ENCODE data around the gene SUSD3.

Gene SUSD3

DNA sequence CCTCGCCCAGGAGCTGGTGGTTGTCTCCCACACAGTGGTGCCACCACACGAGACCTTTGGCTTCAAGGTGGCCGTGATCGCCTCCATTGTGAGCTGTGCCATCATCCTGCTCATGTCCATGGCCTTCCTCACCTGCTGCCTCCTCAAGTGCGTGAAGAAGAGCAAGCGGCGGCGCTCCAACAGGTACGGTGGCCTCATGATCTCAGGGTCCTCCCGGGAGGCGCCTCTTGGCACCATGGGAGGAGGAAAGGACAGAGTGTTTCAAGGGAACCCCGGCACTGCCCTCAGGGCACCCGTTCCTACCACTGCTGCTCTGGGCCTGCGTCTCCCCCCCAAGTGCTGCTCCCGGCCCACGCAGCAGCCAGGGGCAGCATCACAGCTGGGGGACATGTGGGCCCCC, 19.3 kb downstream of the SUSD3 start:
- no peak for DNase-seq

DNA sequence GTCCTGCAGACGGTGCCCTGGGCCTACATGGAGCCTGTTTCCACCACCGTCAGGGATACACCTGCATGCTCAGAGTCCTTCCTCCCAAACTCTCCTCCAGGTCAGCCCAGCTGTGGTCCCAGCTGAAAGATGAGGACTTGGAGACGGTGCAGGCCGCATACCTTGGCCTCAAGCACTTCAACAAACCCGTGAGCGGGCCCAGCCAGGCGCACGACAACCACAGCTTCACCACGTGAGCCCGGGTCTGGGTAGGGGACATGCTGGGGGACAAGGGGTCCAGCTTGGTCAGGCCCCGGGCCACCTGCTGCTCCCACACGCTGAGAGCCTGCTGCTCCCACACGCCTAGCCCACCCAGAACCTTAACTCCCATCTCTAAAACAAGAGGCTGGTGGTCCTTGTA, 20.9 kb downstream of the SUSD3 start:
- no peak for DNase-seq

DNA sequence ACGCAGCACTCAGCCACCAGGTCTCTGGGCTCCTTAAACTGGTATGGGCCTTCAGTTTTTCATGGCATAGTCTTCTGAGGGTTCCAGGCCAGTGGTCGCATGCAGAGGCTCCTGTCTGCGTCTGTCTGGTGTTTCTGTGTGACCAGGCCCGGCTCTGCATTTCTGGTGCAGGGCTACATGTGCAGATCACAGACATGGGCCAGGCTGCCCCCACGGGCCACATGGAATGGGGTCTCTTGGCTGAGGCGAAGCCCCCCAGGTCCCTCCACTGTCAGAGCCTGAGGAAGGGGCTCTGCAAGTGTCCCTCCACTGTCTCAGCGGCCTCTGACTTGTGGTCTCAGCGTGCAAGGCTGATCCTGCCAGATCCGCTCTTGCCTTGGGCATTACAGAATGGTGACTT, 21.9 kb downstream of the SUSD3 start:
- DNase-seq = no peak

GRCh38 chr9:93081081-93081529, 22.6 kb downstream of the SUSD3 start:
- no peak for DNase-seq

GRCh38 chr9:93081931-93082330, 23.4 kb downstream of the SUSD3 start:
- no peak for DNase-seq

GRCh38 chr9:93082841-93083411, 24.4 kb downstream of the SUSD3 start:
- no peak for DNase-seq

DNA sequence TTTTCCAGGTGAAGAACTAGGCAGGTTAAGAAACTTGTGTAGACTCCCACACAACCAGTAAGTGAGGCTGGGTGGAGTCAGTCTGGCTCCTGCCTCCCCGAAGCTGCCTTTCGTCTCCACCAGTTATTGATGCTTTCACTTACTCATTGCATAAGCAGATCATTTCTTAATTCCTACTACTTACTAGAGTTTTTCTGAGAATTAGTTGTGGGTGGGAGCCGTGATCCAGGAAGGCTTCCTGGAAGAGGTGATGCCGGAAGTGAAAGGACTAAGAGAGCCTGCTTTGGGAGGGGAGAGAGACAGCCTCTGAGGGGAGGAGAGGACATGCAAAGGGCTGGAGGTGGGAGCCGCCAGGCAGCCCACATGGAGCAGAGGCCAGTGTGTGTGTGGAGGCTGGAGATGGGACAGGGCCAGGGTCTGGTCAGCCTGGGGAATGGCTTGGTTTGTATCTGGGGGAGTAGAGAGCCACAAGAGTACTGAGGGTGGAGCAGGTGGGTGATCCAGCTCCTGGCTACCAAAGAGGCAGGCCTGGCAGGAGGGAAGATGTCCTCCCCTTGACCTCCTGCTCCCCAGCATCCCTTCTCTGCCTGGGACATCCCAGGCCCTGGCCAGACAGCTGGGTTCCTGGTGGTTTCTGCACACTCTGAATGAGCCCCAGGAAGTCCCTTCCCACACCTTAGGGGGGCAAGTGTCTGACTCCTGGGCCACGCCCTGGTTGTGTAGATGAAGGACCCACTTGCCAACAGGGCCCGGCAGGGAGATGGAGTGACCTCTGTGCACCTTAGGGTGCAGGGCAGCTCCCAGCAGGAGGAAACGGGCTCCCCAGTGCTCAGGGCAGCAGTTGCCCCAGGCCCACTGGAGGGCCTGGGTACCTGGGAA, 25.3 kb downstream of the SUSD3 start:
- no peak for DNase-seq

- no peak for DNase-seq
Measured at GRCh38 chr9:93084471-93084881, 26.0 kb downstream of the SUSD3 start.

- DNase-seq = no peak
Measured at GRCh38 chr9:93085676-93086075, 27.2 kb downstream of the SUSD3 start.

DNA sequence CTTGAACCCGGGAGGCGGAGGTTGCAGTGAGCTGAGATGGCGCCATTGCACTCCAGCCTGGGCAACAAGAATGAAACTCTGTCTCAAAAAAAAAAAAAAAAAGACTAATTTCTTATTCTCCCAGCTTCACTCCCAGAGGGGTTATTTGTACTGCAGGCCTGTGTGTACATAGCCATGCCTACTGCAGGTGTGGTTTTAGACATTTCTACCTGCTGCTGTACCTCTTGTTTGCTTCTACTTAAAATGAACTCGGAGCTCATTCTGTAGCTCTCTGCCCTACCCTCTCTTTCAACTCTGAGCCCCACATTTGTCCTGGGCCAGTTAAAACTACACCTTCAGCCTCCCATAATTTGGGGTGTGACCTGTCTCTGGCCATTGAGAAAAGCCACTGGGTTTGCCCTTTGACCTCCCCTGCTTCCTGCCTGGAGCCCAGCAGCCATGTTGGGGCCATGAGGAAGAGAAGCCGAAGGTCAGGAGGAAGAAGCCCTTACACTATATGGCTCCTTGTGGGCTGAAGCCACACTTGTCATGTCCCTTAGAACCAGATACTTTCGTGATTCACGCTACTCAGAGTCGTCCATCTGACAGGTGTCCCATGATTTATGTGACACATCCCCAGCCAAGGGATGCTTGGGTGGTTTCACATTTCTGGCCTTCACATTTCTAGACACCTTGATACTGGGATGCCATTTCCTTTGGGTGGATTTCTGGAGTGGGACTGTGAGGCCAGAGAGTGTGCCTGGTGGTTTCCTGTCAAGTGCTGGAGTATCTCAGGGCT, 28.1 kb downstream of the SUSD3 start:
- DNase-seq = no peak

GRCh38 chr9:93087971-93088655, 29.6 kb downstream of the SUSD3 start:
- DNase-seq = no peak

DNA sequence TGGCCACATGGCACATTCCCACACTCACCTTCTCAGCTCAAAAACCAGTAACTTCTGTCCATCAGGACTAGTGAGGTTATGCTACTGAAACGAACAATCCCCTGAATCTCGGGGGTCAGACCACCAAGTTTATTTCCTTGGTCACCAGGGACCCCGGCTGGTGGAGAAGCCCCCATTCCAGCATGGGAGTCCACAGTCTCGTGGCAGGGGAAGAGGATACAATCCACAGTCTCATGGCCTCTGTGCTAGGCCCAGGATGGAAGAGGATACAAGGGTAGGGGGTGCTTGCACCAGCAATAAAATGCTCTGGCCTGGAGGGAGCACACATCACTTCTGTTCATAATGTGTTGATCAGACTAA, 30.1 kb downstream of the SUSD3 start:
- no peak for DNase-seq

DNA sequence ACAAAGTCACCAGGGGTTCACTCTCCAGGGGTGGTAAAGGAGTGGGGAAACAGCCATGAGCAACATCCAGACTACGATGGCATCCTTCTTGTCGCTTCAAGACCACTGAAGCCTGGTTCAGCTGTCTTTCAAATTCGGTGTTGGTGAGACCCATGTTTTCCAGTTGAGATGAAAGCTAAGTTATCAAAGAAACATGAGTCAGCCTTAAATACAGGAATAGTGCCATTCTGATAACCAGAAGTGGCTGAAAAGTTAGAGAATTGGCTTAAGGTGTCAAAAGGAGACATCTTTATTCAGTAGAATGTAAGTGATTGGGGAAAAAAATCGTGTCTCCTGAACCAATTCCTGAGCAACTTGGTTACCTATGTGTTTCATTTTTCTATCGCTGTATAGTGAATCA, 30.5 kb downstream of the SUSD3 start:
- DNase-seq = no peak

GRCh38 chr9:93089481-93089991, 31.0 kb downstream of the SUSD3 start:
- no peak for DNase-seq

- DNase-seq = no peak
Measured at GRCh38 chr9:93090091-93090655, 31.7 kb downstream of the SUSD3 start.

DNA sequence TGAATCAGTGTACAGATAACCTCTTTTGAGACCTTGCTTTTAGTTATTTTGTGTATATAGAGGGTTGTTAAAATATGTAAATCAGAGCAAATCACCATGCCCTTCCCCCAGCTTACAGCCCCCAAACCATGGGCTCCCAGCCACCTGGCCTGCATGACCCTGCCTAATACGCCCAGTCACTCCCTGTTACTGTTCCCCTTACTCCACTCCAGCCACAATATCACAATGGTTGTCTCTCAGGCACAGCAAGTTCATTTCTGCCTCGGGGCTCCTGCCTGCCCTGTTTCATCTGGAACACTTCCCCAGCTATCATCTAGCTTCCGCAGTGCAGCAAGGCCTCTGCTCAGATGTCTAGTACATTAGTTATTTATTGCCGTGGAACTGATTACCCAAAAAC, 32.6 kb downstream of the SUSD3 start:
- DNase-seq = no peak

- DNase-seq = peak; percentile 70
Measured at GRCh38 chr9:93091453-93092081, 33.1 kb downstream of the SUSD3 start.

DNA sequence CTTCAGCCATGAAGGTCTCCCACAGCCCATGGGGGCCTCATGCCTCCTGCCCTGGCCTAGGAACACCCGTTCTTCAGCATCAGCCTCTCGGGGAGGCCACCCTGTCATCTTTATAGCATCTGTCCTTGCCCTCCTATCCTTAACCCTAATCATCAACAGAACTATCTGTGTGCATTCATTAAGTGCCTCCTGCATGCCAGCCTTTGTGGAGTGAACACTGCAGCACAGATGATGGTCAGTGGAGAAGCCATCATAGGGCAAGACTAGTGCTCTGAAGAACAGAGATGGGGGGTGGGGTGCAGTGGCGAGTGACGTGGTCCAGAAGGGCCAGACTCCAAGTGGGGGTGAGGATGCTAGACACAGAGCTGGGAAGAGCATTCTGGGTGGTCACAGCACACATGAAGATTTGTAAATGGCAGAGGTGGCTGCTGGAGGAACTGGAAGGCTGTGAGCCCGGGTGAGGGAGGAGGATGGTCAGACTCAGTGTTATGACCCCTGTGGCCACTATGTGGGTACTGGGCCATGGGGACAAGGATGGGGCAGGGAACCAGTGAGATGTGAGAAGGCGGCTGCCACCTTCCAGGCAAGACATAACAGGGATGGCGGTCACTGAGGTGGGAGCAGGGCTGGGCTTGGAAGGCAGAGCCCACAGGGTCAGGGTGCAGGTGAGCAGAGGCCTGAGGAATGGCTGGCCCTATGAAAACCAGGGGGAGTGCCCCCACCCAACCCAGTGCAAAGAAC, 33.9 kb downstream of the SUSD3 start:
- DNase-seq = no peak

DNA sequence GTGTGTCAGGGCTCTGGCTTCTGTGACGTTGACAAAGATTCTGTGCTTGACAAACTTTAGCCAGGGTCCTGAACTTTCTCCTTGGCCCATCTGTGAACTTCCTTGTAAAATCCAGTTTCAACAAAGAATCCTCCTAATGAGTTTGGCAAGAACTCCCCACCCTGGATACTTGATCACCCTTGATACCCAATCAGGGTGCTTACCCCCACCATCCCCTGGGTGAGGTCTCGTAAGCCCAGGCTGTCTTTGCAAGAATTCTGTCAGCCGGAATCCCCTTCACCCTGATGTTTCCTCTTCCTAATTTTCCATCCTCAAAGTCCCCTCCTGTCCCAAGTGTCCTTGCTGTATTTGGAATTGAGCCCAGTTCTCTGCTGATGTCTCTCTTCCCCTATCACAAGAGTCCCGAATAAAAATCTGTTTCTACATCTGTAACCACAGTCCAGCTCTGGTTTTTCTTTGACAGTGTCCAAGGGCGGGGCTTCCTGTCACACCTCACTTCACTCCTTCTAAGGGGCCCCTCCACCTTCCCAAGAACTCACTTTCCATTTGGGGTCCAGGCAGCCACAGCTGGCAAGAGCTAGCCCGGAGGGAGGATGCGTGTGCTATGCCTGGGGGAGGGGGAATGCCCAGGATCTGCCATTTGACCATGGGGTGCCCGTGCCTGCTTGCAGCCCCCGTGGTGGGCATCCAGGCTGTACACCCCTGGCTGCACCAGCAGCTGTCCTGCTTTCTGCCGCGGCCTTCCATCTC, 34.8 kb downstream of the SUSD3 start:
- DNase-seq = no peak

- no peak for DNase-seq
Measured at GRCh38 chr9:93093877-93094657, 35.6 kb downstream of the SUSD3 start.
